Lower leg skin (tissue), 3 donors: ENCODE data around the gene PAN3.

Source experiments
- CTCF ChIP-seq, 3 donors: fragments of 450-650 bp; IDR thresholded peaks; one replicate each; pipeline ENCODE4 v1.5.1; 2016; ENCODE audit warnings: antibody characterized with exemption in 3 of 3, mild to moderate bottlenecking in 3 of 3, moderate library complexity in 2 of 3
- POLR2A ChIP-seq, 2 donors: fragments of 450-650 bp; IDR thresholded peaks; one replicate each; pipeline ENCODE4 v1.6.1; 2016 to 2017; ENCODE audit warnings: antibody characterized with exemption in 2 of 2, mild to moderate bottlenecking in 1 of 2, moderate library complexity in 1 of 2

GRCh38 chr13:28110414-28110813 is 27.9 kb upstream of the PAN3 start:
- TF ChIP-seq CTCF (IDR thresholded peaks at IDR 0.05) (no peak), POLR2A (IDR thresholded peaks at IDR 0.05) (no peak)
